ELR (cell line): ENCODE measurements around the gene MAPK12.

Experiments
- DNase-seq: peaks from one replicate; pipeline ENCODE4 v3.0.0-alpha.2; 2015; ENCODE audit warnings: low read depth

MAPK12 gene

DNA sequence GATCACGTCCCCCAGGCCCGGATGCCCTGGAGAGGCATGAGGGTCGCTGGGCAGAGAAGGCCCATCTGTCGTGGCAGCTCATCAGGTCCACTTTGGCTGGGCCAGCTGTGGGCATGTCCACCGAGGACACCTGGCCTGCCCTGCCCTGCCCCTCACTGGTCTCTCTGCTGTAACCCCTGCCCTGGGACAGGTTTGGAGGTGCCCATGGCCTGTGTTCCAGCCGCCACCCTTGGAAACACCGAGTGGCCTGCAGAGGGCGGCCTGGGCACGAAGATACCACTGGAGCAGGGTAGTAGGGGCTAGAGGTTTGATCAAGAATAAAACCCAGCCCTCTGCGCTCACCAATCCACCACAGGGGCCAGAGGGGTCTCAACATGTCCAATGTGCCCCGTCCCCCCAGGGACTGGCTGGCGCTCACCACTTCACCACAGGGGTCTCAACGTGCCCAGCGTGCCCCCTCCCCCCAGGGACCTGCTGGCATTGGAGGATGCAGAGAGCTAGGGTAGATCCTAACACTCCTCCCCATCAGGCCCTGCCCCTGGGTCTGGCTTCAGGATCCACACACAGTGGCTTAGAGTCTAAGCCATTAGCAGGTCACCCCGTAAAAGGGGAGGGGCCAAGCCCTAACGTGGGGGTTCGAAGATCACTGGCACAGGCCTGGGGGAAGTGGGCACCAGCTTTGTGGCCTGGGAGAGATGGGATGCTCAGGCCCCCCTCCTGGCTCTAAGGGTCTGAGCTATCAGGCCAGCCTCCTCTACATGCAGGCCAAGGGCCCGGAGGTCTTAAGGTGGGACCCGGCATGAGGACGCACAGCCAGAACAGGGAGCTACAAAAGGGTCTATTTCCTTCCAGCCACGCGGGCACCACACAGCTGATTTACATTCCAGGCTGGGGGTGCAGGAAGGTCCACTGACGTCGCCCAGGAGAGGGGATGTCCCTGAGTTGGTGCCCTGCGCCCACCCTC, 9.1 kb downstream of the MAPK12 start:
- peak; percentile 76 for DNase-seq

DNA sequence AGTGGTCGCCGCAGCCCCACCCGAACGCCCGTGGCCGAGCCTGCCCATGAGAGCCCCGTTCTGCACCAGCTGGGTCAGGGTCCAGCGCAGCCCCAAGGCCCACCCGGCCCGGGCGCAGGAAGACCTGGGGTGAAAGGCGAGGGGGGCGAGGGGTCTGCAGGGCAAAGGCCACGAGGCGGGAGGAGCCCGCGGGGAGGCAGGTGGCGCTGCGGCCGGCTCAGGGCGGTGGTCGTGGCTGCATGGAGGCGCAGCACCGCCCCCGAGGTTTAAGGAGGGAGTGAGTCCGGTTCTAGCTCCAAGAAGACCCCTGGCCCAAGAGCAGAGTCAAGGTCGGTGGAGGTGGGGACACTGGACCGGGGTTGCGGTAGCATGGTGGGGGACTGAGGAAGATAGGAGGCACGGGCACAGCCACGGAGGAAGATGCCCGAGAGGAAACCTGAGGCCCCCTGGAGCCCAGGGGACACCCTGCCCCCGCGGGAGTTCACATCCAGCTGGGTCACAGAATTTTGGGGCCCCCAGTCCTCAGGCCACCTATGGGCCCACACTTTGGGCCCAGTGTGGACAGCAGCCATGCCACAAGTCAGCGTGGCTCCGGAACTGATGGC, 9.9 kb downstream of the MAPK12 start:
- no peak for DNase-seq

DNA sequence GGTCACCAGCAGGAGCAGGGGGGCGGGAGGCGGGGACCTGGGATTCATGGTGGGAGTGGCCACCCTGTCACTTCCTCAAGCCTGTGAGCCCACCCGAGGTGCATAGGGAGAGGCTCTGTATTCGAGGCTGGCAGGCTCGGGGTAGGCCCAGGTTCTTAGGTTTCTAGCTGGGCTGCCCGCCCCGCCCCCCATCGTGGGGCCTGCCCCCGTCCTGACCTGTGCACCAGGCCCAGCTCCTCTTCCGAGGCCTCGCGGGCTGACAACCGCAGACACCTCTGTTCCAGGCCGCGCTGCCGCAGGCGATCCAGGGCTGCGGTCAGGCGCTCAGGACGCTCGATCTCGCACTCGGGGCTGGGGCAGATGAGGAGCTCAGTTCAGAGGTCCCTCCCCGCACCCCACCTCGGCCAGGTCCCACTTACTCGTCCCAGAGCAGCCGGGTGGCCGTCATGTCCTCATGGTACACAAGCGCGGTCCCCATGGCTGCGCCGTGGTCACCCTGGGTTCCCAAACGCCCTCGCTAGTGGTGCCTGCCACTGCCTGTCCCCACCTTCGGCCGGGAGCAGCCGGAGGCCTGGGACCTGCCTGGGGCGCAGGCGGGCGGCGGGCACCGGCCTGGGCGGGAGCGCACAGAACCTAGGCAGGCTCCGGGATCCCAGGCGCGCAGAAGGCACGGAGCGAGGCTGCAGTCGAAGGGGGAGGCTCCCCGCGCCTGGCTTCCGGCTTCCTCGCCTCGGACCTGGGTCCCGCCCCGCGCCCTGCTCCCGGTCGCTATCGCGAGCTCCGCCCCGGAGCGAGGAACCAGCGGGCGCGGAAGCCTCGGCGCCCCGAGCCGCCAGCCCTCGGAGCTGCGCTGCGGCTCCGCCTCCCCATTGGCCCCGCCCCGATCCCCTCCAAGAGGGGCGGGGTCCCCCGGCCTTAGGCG, 10.7 kb downstream of the MAPK12 start, which contains the start of gene HDAC10:
Gene HDAC10 (minus strand): TSS at position 711 of the 922 bp plus-strand sequence. CDS start 233 bp downstream, at position 478.
- DNase-seq, result peak; percentile 87

DNA sequence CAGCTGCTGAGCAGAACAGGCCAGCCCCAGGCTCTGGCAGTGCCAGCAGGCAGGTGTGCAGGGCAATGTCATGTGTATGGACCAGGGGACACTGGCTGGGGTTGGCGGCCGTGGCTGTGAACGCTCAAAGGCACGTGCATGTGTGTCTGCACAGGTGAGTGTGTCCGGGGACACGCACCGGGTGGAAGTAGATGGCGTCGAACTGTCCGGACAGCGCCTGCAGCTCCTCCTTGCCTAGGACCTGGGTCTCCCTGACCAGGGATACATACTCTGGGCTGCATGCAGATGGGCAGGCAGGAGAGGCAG, 11.3 kb downstream of the MAPK12 start:
- no peak for DNase-seq

DNA sequence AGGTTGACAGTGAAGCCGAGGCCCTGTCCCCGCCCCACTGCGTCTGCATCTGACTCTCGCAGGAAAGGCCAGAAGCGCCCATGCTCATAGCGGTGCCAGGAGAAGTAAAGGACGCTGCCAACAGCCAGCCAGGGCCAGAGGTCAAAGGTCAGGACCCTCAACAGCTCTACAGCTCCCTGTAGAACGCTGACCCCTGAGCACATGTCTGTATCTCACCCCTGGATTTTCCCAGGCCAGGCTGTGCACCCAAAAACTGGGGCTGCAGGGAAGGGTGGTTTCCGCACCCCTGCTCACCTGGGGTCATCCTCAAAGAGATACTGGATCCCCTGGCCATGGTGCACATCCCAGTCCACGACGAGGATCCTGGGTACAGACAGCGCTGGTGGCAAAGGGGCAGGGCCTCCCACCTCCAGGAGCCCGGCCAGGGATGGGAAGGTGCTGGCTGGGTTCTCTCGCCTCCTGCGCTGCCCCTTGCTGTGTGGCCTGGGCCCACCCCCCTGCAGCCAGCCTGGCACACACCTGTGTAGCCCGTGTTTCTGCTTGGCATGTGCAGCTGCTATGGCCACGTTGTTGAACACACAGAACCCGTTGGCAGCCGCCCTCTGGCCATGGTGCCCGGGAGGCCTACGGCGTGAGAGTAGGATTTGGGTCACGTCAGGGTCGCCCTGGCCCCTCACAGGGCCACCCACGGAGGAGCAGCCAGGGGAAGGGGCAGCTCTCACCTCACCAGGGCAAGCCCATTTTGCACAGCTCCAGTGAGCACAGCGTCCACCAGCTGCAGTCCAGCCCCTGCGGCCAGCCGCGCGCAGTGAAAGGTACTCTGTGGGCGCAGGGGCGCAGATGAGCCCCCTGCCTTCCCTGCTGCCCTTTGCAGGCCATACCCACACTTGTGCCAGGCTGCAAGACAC, 11.9 kb downstream of the MAPK12 start:
- no peak for DNase-seq

DNA sequence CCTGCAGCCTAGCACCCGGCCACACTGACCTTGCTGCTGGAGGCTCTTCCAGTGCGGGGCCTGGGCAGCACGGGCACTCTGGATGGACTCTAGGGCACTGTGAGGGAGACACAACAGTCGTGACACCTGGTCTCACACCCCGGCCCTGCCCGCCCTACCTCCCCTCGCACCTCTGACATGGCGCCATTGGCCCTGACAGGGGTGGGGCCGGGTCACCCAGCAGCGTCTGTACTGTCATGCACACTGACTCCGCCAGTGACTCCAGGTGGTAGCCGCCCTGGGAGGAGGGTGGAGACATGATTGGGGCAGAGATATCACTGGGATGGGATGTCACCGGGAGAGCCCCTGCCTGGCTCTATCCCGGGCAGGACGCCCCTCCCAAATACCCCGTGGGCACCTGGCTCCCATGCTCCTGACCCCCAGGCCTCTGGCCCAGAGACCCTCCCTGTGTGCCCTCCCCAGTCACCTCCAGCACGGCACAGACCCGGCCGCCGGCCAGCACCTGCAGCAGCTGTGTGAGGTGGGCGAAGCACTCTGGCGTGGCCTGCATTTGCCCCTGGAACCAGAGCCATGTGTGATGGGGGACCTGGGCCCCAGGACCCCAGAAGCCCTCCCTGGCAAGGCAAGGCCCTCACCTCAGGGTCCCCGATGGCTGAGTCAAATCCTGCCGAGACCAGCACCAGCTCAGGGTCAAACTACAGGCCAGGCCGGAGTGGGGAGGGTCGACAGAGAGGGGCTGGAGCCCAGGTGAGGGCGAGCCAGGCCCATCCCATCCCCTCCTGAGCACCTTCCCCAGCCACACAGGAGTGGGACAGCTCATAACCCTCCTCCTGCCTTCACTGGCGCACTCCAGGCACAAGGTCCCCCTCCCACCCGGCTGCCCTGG, 13.0 kb downstream of the MAPK12 start:
- DNase-seq, result no peak

DNA sequence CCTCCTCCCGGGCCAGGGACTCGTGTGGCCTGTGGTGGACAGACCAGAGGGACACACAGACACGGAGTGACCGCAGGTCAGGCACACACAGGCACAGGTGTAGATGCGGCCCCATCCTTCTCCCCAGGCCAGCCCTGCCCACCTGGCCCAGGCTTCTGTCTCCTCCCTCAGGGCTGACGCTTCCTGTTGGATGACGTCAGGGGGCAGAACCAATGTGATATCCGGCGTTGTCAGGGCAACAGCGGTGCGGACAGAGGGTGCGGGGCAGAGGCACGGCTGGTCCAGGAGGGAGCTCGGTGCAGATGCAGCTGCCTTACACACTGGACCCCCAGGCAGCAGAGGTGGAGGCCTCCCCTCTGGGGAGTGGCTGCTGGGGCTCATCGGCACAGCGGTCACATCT, 13.7 kb downstream of the MAPK12 start:
- peak; percentile 75 for DNase-seq

DNA sequence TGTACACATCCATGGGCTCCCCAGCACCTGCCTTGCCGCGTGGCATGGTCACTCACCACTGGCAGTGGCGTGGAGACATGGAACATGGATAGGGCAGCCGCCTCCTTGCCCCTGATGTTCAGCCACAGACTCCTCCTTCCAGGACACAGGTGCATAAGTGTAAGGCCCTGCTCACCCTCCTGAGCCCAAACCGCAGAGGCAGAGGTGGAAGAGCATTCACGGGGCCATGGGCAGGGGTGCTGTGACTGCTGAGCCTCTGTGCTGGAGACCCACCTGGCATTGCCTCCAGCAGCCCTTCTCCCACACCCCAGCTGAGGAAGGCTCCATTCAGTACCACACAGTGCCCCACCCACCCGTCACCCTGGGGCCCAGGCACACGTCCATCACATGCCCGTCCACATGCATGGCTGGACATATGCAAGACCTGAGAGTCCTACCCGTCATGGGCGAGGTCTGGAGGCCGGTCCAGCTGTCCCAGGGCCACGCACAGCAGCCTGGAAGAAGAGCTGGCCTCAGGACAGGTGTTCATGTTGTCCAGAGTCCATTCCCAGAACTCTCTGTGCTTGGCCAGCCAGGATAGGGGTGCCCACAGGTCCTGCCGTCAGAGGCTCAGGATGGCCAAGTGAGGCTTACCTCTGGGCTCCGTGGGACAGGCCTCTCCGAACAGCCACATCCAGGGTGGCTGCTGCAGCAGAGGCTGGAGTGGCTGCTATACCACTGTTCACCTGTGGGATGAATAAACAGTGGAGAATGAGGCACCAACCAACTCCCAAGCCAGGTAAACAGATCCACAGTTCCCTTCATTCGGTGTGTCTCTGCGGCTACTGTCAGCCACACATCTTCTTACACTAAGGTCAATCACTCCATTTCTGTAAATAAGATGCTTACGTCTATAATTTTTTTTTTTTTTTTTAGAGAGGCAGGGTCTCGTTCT, 15.0 kb downstream of the MAPK12 start:
- peak; percentile 30 for DNase-seq

DNA sequence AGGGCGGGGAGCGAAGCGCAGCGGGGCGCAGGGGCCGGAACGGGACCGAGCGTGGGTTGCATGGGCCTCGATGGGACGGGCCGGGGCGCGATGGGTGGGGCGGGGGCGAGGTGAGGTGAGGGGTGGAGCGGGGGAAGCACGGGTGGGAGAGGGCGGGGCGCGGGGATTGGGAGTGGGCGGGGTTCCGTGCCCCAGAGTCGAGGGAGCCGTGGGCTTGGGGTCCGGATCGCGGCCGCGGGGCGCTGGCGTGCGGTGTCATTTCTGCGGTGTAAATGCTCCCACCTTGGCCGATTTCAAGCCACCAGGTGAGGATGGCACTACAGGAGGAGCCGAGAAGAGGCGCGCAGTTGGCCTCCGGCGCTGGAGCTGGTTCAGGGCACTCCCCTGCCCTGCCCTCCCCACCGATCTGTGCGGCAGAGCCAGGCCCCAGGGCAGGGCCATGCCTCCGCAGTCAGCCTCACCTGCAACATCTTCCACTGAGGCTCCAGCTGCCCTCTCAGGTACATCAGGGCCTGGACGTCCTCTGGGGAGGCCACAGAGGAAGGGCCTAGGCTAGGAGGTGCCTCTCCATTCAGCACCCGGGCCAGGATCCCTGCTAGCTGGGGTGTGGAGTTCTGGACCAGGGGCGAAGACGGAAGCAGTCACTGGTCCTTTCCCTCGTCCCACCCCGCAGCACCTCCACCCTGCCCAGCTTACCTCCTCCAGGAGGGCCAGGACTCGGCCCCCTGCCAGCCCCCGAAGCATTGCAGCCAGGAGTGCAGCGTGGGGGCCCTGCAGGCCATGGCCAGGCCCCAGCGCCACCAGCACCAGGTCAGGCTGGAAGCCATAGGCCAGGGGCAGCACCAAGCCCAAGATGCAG, 16.0 kb downstream of the MAPK12 start:
- DNase-seq, result no peak

DNA sequence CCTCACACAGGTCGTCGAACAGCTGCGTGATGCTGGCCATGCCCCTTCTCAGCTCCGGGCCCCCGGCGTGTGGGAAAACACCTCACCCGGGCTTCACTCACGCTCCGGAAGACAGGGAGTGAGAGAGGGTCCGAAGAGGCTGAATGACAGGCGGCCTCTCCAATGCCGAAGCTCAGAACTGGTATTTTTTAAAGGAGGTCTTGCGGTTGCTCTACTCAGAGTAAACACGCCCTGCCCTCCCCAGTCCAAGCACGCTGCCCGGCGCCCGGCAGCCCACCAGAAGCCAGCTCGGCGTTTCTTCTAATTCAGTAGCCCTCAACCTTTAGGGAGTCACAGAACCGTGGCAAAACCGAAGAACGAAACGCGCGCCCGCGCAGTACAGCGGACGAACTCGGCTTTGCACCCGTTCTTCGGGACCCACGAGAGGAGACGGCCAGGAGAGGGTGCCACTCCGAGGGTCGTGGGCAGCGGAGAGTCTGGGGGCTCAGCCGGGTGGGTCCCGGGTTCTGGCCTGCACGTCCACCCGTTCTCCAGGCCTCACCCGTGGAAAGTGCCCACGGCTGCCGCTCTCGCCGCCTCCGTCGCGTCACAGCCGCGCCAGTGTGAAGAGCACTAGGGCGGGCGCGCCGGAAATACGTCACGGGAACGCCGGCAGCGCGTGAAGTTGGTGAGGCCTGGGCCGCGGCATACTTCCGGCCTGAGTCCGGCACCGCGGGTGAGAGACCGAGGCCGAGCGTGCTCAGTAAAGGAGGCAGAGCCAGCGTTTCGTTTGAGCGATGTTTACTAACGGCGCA, 16.9 kb downstream of the MAPK12 start, which contains the start of gene TUBGCP6:
Gene TUBGCP6 (minus strand): TSS at position 604 of the 794 bp plus-strand sequence. CDS start 564 bp downstream, at position 40.
- peak; percentile 95 for DNase-seq

DNA sequence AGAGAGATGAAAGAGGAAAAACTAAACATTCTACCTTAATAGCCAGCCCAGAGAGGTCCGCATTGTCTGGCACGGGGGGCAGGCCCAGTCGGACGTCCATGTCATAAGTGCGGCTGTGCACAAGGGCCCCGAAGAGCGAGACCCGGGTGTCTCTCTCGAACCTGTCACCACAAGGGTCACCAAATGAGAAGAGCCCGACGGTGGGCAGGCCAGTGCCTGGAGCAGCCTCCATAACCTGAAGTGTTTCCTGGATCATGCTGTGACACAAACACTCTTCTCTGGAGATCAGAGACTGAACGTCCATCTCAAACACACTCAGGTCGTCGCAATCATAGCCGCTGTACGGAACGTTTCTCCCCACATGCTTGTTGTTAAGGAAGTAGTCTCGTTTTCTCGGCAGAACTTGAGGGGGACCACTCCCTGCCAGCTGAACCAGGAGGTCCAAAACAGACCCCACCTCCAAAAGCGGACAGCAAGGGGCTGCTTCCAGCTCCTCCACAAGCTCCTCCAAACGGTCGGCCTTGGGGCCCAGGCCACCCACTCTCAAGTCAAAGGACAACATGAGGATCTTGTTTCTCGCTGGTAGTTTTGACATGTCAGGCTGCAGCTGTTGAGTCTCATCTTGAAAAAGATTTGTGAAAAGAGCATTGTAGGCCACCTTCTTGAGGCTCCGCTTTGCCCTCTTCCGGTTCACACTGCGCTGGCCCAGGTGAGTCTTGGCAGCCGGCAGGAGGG, 17.6 kb downstream of the MAPK12 start:
- no peak for DNase-seq

DNA sequence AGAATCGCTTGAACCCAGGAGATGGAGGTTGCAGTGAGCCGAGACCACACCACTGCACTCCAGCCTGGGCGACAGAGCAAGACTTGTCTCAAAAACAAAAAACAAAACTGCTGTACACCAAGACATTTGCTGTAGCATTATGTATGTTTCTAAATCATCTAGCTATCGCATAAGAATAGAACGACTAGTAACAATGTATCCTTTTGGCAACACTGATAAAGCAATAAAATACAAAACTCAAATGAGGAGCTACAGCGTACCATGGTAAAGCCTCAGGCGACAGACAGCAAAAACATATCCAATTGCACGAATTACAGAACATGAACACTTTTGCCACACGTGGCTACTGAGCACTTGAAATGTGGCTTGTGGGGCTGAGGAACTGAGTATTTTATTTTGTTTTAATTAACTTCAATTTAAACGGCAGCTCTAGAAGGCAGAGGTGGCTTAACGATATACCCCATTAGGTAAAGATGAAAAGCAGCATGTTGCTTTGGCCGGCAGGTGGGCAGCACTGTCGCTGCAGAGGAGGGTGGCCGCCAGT, 19.0 kb downstream of the MAPK12 start:
- no peak for DNase-seq

DNA sequence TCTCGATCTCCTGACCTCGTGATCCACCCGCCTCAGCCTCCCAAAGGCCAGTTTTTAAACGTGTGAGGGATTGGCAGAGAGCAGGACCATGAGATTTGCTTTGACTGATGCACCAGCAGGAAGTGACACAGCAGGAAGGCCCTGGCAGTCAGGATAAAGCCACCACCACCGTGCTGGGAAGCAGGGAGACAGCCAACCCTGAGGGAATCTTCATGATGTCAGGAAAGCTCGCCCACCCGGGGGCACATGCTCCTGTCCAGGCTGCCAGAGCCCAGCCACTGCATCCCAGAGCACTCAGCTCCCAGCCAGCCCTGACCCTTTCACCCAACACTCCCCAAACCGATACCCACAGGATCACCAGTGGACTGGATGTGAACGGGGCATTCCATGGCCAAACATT, 22.7 kb downstream of the MAPK12 start:
- peak; percentile 37 for DNase-seq

DNA sequence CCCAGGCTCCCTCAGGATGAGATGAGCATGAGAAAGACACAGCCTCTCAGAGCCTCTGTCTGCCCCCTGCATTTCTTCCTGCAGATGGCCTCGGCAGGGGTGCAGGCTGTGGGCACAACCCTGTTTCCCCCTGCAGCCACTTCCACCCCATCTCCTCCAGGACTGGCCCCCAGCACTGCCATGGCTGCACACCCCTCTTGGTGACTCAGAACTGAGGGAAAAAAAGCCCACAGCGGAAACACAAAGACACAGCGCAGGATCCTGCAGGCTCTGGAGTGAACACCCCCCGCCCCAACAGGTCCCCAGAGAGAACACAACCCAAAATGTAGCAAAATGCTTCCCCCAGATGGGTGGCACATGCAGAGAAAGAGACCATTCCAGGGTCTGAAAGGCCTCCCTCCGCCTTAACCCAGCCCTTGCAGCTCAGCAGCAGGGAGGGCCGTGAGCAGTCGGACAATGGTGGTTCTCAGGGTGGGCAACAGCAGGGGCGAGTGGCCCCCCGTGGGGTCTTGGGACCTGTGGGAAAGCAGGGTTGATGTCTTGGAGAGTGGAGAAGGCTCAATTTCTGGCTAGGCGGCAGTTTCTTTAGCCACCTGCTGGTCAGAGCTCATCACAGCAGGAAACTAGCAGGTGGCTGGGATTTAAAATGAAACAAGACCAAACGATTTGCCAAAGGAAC, 24.6 kb downstream of the MAPK12 start:
- DNase-seq, result peak; percentile 44

DNA sequence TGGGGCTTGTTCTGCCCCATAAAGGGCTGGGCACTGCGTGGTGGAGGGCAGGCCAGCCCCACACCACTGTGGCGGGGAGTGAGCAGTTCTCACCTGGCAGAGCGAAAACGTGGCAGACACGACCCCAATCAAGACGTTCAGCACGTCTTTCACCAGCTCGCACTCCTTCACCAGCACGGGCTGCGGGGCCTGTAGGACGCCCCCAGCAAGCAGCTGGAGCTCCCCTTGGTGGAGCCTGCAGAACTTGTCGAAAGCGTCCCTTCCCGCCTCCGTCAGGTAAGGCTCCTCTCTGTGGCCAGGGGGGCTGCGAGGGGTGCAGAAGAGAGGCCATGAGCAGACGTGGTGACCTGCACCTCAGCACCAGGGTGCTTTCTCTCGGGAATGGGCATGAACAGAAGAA, 28.3 kb downstream of the MAPK12 start:
- no peak for DNase-seq
